Cerebellar nuclear complex (tissue), 1 donor: ENCODE measurements around the gene CSH2.

Source experiments
- DNase-seq, 2 experiments: peaks; one replicate each; lab custom pipeline; 2025; lab: John Stamatoyannopoulos, UW

Gene CSH2

GRCh38 chr17:63834431-63835166 lies 38.9 kb downstream of the CSH2 start:
- no peak for DNase-seq

DNA sequence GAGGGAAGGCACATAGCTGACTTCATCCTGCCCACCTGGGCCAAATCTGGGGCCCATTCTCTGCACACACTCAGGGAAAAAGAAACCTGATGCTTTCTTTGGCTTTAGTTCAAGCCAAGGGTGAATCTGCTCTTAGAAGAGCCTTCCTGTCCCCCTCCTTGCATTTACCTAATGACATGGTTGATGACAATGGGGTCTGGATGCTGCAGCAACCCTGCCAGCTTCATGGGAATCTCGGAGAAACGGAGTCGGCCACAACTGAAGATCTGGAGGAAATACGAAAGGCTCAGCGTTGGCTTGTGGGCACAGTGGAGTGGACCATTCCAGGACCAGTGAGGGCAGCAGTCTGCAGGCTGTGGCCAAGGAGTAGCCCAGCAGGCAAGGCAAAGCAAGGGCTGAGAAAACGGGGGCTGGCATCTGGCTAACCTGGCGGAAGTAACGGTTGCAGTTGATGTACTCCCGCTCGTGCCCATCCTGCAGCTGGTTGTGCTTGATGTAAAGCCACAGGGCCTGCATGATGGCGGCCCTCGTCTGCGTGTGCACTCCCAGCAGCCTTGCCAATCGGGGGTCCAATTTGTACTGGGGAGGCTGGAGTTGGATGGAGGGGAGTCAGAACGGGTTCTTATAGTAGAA lies 39.6 kb downstream of the CSH2 start:
- no peak for DNase-seq

DNA sequence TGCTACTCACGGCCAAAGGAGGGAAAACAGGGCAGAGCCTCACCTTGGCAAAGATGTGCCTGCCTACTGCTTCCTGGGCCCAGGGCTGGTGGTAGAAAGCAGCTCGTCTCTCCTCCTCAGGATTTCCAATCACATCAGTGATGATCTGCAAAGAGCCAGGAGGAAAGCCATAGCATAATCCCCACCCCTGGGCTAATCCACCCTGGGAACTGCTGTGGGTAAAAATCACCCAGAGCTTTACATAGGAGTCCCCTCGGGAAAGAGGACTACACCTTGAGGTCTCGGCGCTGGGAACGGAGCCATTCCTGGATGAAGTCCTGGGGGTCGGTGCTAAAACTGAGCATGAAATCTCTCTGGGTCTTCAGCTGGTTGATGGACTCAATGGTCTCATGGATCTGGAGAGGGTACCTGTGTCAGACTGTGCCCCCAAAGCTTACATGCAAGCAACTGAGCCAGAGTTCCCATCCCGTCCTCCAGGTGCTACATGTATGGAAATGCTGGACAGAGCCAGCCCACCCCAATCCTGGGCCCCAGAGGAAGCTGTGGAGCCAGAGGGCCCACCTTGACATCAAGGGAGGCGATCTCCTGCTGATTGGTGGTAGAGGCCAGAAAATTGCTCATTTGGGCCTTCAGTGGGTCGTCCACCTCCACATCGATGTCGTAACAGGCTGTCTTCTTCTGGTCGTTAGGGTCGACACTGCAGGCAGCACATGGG lies 40.3 kb downstream of the CSH2 start:
- no peak for DNase-seq

DNA sequence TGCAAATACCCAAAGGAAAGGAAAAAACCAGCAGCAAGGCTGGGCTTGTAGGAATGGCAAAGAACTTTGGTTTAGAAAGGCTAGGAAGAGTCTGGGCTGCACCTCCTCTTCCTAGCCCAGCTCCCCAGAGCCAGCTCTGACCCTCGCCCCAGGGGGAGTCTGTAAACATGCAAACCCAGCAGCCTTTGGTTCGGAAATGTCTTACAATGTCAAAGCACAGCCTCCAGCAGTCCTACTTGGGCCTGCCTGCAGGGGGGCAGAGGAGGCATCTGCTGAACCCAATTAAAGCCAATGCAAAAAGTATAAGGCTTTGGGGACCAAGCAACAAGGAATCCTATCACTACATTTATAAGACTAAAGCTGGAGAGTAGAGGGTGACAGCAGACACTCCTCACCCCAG lies 41.0 kb downstream of the CSH2 start:
- no peak for DNase-seq

DNA sequence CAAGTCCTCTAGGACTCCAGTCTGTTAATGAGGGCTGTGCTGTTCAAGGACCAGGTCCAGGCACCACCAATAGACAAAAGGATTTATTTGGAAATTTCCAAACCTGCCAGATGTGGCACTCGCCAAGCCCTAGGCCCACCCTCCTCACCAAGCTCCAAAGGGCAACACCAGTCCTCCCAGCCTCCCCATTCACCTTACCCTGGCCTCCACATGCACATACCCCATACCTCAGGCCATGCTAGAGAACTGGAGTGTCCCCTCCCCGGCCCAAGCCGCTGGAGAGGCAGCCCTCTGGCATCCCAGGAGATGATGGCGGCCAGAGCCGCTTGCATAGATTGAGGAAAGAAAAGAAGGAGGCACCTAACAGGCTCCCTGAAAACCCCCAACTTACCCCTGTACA lies 41.5 kb downstream of the CSH2 start:
- DNase-seq: no peak

DNA sequence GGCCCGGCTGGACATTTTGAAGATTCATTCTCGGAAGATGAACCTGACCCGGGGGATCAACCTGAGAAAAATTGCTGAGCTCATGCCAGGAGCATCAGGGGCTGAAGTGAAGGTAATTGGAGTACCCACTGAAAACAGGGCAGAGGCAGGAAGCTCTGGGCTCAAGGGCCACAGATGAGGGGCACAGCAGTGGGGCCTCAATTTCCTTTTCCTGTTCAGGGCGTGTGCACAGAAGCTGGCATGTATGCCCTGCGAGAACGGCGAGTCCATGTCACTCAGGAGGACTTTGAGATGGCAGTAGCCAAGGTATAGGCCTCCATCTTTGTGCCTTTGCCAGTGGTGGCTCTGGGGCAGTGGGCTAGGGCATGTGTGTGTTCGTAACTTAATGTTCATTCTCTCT lies 42.0 kb downstream of the CSH2 start:
- no peak for DNase-seq

DNA sequence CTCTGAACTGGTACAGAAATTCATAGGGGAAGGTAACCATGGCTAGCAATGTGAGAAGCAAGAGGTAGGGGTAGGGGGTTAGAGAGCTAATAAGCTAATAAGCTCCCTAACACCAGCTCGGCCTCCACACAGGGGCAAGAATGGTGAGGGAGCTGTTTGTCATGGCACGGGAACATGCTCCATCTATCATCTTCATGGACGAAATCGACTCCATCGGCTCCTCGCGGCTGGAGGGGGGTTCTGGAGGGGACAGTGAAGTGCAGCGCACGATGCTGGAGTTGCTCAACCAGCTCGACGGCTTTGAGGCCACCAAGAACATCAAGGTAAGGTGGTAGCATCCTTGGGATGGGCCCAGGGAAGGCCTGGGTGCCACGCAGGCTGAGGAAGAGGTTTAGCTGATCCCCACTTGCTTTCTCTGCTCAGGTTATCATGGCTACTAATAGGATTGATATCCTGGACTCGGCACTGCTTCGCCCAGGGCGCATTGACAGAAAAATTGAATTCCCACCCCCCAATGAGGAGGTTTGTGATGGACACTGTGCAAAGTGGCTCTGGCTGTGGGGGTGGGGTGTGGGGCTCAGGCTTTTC lies 42.5 kb downstream of the CSH2 start:
- no peak for DNase-seq

DNA sequence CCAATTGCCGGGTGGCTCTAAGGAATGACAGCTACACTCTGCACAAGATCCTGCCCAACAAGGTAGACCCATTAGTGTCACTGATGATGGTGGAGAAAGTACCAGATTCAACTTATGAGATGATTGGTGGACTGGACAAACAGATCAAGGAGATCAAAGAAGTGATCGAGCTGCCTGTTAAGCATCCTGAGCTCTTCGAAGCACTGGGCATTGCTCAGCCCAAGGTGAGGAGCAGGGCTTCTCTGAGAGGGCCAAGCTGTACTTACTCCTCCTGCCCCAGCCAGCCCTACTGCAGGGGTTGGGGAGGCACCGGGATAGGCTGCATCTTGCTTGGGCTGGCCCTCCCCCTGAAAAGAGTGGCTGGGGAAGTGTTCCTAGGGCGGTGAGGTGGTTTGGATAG lies 43.2 kb downstream of the CSH2 start:
- DNase-seq: no peak

GRCh38 chr17:63828936-63829335 lies 44.5 kb downstream of the CSH2 start:
- DNase-seq: no peak

GRCh38 chr17:63827801-63828221 lies 45.7 kb downstream of the CSH2 start:
- no peak for DNase-seq

GRCh38 chr17:63827002-63827800 lies 46.3 kb downstream of the CSH2 start, which contains the start of the genes FTSJ3 and PSMC5:
TSS of gene FTSJ3 (minus strand) at chr17:63827663. CDS start at chr17:63826902, 761 bp downstream.
TSS of gene PSMC5 (plus strand) at chr17:63827431. CDS start at chr17:63827491, 60 bp downstream.
- peak; percentile 63 to 96 for DNase-seq

GRCh38 chr17:63826468-63827001 lies 46.9 kb downstream of the CSH2 start:
- DNase-seq: no peak

DNA sequence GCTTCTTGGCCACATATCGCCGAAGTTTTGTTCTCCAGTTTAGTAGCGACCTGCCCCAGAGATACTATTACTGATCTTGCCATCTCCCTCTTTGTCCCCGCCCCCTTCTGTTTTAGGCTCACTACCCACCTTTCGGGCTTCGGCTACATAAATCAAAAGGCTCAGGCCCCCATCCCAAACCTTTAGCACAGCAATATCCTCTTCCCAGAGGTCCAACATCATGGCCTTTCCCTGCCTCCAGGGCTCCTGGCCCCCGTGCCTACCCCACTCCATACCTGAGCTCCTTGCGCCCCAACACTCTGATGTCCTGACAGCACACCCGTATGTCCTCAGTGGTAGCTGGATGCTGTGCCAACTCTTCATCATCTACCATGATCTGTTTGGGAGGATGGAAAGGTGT lies 49.1 kb downstream of the CSH2 start:
- no peak for DNase-seq

DNA sequence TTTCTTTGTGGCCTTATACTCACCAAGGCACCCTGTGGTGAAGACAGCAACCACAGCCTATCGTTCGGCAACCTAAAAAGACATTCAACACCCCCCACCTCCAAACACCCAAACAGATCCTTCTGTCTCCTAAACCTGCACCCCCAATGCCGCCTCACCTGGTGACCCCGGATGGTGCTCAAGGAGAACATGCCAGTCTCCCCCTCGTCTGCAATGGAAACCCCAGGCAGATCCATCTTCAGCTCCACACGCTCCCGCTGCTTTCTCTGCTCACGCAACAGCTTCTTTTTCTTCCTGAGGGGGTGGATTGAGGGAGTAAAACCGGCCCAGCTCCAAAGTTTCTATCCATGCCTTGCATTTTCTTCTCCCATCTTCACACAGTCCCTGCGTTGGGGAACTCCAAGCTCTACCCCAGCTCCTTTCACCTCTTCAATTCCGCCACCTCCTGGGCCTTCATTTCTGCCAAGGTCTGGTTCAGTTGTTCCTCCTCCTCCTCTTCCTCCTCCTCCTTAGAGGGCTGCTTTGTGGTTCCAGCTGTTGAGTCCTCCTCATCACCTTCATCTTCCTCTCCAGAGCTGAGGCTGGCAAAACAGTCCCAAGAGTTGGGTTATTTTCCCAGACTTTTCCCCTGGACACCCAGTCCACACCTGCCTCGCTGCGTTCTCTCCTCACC lies 49.7 kb downstream of the CSH2 start:
- no peak for DNase-seq

- no peak for DNase-seq
These were observed 50.9 kb downstream of the CSH2 start for GRCh38 chr17:63822537-63822936.
